HG02943 (cell line): Measurements from ENCODE around the gene KLF15.
A peak's percentile ranks its signal among the peaks of the same experiment; 100 is the strongest.

ENCODE experiments used
- ATAC-seq: cut with Tn5 transposase; IDR thresholded peaks from one replicate; pipeline ENCODE4 v1.9.1; 2021; ENCODE audit warnings: mild to moderate bottlenecking, low read depth, moderate library complexity; ENCODE audit not compliant: unreplicated experiment

The KLF15 gene

DNA sequence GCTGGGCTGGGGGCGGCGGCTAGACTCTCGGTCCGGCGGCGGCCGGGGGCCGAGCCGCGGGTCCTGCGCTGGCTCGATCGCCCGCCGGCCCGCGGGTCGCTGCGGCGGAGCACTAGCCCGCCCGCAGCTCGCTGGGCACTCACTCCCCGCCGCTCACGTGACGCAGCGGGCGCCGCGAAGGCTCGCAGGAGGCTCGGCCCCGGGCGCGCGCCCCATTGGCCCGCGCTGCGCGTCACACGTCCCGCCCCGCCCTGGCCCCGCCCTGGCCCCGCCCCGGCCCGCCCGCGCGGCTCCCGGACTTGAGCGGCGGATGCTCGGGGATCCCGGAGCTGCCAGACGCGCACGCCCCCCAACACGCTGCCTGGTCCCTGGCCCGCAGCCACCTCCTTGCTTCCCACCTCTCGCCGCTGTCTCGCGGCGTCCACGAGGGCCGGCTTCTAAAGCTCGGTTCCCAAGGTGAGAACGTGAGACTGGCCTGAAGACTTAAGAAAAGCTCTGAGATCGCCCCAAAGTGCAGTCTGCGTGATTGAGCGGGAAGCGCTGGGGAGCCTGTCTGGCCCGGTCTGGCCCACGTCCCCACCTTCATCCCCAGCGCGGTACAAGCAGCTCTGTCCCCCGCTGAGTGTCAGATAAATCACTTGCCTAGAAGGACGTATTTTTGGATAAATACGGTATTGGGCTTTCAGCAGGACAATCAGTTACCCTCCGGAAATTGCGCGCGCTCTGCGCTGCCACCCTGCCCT is at the start of gene KLF15:
TSS of gene KLF15 (minus strand) at position 114 of the 743 bp plus-strand sequence. CDS start 4,486 bp downstream, outside the sequence.
- peak; percentile 84 for ATAC-seq

DNA sequence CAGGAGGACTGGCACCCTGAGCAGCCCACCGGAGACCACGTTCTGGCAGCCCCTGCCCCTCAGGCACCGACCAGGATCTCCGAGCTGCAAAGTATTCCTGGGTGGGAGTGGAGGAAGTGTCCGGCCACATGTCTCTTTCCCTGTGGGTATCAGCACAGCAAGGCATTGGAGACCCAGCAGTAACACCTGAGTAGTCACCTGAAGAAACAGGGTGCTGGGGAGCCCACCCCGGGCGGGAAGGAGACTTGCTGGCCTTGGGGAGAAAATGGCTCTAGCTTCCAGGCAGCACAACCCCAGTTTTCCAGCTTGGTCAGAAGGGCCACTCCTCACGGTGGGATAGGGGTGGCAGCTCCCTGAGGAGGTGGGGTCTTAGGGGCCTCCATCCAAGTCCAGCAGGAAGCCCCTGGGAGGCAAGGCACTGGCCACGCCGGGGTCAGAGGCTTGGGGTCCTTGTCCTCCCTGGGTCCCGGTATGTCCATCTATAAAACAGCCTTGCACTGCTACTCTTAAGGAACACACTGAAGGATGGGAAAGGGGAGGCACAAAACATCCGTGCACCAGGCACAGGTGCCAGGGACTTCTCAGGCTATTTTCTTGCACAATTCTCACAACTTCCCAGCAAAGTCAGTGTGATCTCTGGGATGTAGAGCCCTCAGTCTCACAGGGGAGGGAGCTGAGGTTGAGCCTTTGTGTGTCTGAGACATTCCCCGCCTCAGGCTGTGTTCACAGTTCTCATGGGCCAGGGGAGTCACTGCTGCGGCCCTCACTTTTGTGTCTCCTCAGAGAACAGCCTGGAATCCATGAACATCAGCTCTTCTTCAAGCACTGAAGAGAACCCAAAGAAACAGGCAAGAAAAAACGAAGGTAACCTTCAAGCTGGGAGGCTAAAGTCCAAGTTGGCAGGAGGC is 49.4 kb upstream of the KLF15 start:
- ATAC-seq = no peak

DNA sequence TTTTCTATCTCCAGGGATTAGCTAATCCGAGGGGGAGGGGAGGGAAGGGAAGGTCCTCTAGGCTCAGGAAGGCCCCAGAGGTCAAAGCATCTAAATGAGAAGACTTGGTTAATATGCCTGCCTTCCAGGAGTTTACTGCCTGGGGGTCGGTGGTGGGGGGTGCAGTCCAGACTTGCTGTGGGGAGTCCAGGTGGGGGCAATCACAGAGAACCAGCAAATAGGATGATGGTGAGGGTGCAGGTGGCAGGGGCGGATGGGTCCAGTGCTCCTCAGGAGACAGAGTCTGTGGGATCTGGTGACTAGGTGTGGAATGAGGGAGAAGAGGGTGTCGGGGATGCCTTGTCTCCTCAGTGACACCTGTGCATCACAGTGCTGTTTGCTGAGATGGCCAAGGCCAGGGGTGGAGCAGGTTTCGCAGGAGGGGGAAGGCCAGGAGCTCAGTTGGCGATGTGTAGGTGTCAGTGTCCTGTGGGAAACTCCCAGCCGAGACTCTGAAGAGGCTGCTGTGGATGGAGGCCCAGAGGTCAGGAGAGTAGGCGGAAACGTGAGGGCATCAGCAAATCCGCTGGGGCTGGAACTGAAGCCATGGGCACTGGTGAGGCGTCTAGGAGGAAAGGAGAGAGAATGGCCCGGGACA is 45.6 kb upstream of the KLF15 start:
- no peak for ATAC-seq

DNA sequence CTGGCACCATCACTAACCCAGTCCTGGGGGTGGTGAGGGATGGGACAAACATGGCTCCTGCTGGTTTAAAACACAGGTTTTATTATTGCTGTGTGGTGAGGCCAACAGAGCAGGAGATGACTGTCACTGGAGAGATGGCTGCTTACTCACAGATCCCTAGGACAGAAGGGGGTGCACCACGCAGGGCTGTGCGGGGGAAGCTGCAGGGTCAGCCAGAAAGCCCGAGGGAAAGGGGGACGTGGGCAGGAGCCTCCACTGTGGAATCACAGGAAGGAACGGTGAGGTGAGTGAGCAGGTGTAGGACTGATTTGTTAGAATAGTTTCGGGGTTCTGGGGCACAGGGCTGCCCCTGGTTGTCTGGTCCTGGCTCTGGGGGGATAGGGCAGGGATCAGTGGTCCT is 45.0 kb upstream of the KLF15 start:
- no peak for ATAC-seq

DNA sequence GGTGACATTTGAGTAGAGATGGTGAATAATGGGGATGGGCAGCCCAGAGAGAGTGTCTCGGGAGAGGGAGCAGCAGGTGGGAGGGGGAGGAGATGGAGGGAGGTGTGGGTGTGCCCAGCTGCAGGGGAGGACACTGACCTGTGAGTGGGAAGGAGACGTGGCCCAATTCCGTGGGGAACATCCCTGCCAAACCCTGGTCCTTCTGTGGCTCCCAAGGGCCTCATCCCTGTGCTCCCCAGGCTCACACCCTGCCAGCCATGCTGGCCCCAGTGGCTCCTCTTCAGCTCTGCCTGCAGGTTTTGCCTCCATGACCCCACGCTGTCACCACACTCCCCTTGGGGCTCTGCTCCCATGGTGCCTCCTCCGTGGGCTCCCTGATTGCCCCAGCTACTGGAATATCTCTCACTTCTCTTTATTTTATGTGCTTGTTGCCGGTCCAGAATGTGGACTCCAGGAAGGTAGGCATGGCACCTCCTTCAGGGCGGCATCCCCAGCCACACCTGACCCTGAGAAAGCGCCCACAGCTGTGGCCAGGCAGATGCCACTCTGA is 44.5 kb upstream of the KLF15 start:
- ATAC-seq = no peak

DNA sequence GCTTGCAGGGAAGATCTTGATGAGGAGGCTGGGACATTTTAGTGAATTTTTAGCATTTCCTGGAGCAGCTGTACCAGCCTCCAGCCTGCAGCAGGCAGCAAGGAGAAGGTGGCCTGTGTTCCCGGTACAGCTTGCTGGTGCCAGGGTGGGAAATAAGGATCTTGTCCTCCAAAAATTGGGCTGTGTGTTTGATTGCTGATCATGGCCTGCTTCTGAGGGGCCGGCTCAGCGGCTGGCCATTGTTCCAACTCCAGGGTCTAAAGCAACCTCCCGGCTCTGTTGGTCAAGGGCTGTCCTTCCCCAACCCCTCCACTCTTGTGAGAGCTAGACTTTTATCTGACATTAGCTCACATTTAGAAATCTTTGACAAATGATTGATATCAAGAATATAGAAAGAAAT is 42.5 kb upstream of the KLF15 start:
- ATAC-seq = no peak

DNA sequence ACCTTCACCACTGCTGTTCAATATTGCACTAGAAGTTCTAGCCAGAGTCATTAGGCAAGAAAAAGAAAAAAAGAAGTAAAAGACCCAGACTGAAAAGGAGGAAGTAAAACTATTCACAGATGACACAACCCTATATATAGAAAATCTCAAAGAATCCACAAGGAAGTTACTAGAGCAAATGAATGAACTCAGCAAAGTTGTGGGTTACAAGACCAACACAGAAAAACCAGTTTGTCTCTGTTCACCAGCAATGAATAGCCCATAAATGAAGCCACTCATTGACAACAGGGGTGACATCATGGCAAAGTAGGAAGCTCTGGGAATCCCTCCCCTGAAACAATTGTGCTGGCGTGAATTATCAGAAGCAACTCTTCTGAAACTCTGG is 42.1 kb upstream of the KLF15 start:
- ATAC-seq = no peak

DNA sequence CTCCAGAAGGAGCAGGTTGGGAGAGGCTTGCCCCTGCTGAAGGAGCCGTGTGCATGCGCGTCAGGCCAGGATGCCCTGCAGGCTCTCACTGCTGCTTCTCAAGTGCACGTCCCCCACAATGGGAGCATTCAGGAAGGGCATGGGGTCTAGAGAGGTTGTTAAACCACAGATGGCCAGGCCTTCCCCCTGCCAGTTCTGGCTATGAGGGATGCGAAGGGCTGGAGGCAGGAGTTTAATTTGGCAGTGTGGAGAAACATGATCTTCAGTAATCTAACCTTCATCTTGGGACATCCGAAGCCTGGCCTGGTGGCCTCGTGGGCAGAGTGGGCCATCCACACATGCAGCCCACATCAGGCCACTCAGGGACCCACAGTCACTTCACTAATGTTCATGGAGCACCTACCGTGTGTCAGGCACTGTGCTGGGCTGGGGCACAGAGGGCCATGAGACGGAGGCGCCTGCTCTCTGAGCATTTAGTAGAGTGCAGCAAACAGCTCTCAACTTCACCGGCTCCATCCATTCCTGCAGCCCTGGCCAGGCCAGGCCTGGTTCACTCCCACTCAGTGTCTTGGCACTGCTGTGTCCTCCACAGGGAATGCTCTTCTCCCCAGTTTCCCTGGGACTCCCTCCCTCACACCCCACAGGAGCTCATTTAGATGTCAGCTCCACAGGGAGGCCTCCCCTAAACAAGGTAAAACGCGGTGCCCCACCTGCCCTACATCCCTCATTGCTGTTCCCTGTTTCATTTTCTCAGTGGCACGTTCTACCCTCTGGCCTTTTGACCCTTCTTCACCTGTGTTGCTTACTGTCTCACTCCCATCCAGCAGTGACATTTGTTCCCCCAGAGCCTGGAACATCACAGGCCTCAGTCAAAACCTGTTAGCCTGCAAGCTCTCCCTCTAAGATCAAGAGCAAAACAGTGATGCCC is 41.5 kb upstream of the KLF15 start:
- ATAC-seq = no peak

DNA sequence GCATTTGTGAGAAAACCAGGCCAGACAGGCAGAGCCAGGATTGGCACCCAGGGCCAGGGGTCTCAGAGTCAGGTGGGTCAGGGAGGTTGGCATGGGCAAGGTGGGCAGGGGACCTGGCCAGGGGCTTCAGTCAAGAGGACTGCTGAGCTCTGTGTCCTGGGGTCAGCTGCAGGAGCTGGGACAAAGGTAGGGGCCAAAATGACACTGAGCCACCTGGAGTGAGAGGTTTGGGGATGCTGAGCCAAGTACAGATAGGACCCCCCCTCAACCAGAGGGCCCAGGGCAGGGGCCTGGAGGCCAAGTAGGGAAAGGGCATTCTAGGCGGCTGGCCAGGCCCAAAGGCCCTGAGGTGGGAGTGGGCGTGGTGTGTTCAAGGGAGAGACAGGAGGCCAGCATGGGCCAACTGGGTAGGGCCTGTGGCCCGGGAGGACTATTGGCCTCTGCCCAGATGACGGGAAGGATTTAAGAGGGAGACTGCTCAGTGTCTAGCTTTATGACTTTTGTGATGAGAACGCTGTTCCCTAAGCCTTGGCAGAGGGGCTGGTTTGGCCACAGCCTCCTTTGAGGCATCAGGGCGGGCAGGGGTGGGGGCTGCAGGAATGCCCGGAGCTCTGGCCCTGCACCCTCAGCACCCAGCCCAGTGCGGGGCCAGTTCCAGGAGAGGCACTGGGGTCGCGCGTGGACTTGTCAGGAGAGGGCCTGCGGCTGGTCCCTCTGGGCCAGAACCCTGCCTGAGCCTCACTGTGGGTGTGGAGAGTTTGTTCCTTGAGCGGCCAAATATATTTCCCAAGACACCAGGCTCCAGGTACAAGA is 40.6 kb upstream of the KLF15 start:
- no peak for ATAC-seq

DNA sequence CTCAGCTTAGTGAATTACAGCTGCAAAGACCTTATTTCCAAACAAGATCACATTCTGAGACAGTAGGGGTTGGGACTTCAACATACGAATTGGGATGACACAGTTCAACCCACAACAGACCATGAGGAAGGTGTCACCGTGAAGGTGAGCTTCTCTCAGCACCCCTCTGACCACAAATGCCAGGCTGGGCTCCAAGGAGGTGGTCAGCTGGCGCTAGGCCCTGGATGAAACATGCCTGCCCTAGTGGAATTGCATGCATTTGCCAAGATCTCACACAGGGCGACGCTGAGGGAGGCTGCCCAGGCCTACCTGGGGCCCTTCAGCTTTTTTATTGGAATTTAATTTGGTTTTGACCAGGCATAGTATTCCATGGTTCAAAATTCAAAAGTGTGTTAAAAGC is 39.3 kb upstream of the KLF15 start:
- ATAC-seq = no peak

DNA sequence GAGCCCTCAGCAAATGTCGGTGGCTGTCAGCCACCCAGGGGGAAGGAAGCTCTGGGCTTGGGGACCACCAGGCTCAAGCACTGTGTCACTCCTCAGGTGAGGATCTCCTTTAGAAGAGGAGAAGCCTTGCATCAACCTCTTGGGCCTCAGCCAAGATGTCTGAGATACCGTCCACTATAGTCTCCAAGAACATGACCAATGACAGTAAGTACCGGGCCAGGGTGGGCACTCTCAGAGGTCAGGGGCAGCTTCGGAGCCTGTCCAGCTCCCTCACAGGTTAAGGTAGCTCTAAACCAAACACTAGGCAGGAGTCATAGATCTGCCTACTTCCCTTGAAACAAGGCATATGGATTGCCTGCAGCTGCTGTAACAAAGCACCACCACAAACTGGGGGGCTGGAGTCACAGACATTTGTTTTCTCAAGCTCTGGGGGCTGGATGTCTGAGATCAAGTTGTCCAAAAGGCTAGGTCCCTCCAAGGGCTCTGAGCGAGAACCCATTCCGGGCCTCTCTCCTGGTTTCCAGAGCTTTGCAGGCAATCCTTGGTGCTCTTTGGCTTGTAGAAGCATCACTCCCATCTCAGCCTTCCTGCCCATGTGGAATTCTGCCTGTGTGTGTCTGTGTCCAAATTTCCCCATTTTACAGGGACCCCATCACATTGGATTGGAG is 38.8 kb upstream of the KLF15 start:
- no peak for ATAC-seq

DNA sequence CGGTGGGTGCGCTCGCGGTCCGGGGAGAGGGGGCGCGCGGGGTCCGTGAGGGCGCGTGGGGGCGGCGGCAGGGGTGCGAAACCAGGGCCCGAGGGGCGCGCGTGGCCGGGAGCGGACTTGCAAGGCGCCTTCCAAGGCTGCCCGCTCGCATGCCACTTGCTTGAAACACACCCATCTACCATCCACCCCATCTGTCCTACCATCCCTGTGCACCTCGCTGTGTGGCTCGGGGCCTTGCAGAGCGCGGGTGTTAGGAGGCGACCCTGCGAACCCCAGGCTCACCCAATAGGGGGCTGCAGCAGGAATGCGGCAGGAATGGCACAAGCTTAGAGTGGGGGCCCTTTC is 37.7 kb upstream of the KLF15 start:
- ATAC-seq = no peak

DNA sequence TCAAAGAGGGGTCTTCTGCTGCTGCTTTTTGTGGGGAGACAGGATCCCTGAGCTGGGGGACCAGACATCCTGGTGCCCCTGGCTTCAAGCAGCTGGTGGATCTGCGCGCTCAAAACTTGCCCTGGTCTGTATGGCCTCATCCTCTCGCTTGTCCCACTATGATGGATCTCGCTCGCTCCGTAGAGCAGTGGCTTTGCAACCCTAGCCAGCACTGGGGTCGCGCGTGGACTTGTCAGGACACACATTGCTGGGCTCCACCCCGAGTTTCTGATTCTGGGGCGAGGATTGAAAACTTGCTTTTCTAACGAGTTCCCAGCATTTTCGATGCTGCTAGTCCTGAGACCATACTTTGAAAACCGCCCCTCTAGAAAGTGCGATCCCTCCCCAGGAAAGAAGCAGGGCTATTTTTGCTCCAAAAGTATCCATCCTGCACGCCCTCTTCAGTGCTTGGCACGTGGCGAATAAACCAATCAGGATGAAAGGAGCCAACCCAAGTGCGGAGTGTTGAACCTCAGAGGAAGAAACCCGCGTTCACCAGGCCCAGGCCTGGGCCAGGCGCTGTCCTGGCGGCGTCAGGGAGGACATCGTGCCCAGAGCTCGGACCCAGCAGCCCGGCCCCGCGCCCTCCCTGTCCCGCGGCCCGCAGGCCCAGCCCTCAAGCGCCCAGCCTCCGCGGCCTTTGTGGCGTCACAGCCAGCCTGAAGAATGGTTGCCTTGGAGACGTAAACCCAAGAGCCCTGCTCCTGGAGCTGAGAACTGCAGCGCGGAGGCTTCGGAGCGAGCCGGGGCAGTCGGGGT is 37.2 kb upstream of the KLF15 start, which contains the start of gene CFAP100:
TSS of gene CFAP100 (plus strand) at position 731 of the 798 bp plus-strand sequence. CDS start 1,092 bp downstream, outside the sequence.
- no peak for ATAC-seq

DNA sequence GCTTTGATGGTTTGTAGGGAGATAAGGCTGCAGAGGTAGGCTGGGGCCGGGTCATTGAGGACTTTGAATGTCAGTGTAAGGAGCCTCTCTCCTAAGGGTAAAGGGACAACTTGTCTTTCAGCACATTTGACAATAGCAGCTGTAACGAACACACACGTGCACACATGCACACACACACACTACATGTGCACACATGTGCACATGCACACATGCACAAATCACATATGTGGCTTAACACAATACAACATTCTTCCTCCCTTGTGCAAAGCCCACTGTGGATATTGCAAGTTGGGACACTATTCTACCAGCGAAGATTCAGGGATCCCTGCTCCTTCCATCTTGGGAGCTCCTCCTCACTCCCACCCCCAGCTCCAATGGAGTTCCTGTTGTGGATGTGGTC is 36.4 kb upstream of the KLF15 start:
- ATAC-seq = no peak

DNA sequence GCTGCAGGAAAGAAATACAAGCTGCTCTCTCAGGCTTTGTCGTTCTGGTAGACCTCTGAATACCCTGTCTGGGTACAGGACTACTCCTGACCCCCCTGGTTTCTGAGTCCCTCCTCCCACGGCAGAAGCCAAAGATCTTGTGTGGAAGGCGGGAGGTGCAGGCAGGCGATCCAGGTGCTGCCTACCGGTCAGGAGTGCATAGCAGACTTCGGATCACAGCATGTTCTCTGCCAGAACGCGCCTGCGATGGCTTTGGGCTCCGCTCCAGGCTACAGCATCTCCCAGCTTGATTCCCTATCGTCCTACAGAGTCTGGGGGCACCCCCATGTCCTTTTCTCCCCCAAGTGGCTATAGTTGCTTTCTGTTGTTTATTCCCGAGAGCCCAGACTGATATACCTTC is 35.0 kb upstream of the KLF15 start:
- ATAC-seq = no peak

DNA sequence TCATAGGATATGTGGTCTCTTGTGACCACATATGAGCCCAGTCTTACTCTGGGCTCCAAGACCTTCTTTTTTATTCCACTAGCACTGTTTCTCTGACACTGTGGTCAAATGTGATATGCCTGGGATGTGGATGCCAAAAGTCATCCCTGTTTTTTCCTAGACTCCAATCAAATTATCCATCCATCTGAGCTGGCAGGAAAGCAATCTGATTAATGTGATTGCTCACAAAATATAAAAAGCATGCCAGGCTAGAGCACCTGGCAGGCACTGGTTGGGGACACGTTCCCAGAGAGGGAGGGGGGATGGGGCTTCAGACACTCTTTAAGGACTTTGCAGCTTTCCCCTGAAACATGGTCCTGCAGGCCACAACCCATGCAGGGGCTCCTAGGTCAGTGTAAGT is 34.4 kb upstream of the KLF15 start:
- no peak for ATAC-seq

DNA sequence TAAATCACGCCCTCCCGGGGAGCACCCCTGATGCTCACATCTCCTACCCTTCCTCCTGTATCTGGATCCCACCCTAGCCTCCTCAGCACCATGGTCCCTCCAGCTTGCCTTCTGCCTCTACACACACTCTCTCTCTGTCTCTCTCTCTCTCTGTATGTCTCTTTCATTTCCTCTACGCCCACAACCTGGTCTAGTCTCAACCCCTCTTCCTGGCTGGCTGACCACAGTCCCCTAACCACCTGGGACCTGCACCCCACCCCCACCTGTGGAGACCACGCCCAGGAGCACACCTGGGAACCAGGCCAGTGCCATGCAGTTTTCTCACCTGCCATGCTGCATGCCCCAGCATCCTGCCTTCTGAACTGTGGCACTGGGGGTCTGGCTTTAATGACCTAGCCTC is 33.5 kb upstream of the KLF15 start:
- no peak for ATAC-seq

DNA sequence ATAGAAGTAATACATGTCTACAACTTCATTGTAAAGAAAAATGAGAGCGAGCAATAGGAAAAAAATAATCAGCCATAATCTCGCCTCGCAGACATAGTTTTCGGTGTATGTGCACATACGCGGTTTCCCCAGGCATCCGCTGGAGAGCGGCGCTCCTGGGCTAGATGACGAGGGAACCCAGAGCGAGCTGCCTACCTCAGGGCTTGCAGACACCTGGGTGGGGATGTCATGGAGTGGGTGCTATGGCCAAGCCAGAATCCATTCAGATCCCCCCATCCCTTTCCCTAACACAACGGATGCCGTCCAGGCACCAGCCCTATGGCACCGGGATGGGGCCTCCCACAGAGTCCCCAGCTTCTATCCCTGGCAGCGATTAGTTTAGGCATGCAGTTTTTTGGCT is 33.0 kb upstream of the KLF15 start:
- no peak for ATAC-seq
